GM12878 (cell line): Measurements from ENCODE around the gene NKAIN2. TPM values are rescaled to one million over a fixed set of nuclear protein-coding genes. Genes with fewer than 3 reads are reported as not detected.

Experiments
- ATAC-seq: fragments of 200-7000 bp; cut with Tn5 transposase; 3 replicates; pipeline ENCODE4 v1.9.1; 2020; ENCODE audit warnings: mild to moderate bottlenecking, moderate library complexity
- BruUV-seq: library from RNA; stranded (reverse); fragments of 400-500 nt; replicated peaks from 2 replicates; lab custom pipeline; 2021; lab: Mats Ljungman, UMichigan
- CTCF ChIA-PET: fragments of 300-600 bp; sonication (Branson Sonifier 250); formaldehyde crosslinking; extraction: SDS; loops from one replicate; lab custom pipeline; 2021; ENCODE audit warnings: inconsistent platforms; lab: Yijun Ruan, JAX
- POLR2A ChIA-PET: fragments of 350-600 bp; formaldehyde crosslinking; extraction: SDS; loops from one replicate; lab custom pipeline; 2021; ENCODE audit warnings: inconsistent platforms; lab: Charles Lee
- RAD21 ChIA-PET: fragments of 300-600 bp; sonication (Branson Sonifier 250); formaldehyde crosslinking; loops from one replicate; lab custom pipeline; 2023; ENCODE audit warnings: antibody characterized with exemption; ENCODE audit not compliant: unreplicated experiment; lab: Charles Lee
- SMC1A ChIA-PET: fragments of 300-600 bp; sonication (Branson Sonifier 250); formaldehyde crosslinking; loops from one replicate; lab custom pipeline; 2023; ENCODE audit not compliant: unreplicated experiment, uncharacterized antibody; lab: Charles Lee
- DNase-seq: peaks from one replicate; pipeline ENCODE4 v3.0.0-alpha.2; 2011; ENCODE audit warnings: low read depth, low spot score
- FAIRE-seq: peaks from 3 replicates; lab custom pipeline; 2011; peaks lifted over from hg19 to GRCh38; lab: Jason Lieb, UNC
- H2AFZ ChIP-seq: 2 replicates; pipeline ENCODE4 v1.6.0; 2011; ENCODE audit warnings: low read depth, low read length, control low read depth; ENCODE audit not compliant: control insufficient read depth
- H3K27ac ChIP-seq: 2 replicates; pipeline ENCODE4 v1.5.1; 2011; ENCODE audit warnings: control low read depth; ENCODE audit not compliant: control insufficient read depth, insufficient read depth
- H3K27me3 ChIP-seq, 2 experiments: replicated peaks in 1 of 2; 2 replicates each; pipeline versions ENCODE4 v1.6.0 to v1.6.1; 2011; ENCODE audit warnings: low read length in 1 of 2; ENCODE audit not compliant: control insufficient read depth in 2 of 2, insufficient read depth in 2 of 2
- H3K36me3 ChIP-seq, 2 experiments: 2 replicates each; pipeline ENCODE4 v1.5.1; 2011; ENCODE audit warnings: low read length in 1 of 2; ENCODE audit not compliant: control insufficient read depth in 2 of 2, insufficient read depth in 2 of 2
- H3K4me1 ChIP-seq: 2 replicates; pipeline ENCODE4 v1.6.1; 2011; ENCODE audit warnings: mild to moderate bottlenecking, low read length, moderate library complexity, mixed read lengths; ENCODE audit not compliant: control insufficient read depth, insufficient read depth
- H3K4me2 ChIP-seq: 2 replicates; pipeline ENCODE4 v1.6.0; 2011; ENCODE audit warnings: control low read depth; ENCODE audit not compliant: control insufficient read depth, insufficient read depth
- H3K4me3 ChIP-seq: fragments of 200-600 bp; sonication (generic); 2 replicates; pipeline ENCODE4 v1.5.1; 2016
- H3K79me2 ChIP-seq: 2 replicates; pipeline ENCODE4 v1.6.0; 2011; ENCODE audit warnings: low read length; ENCODE audit not compliant: control insufficient read depth, insufficient read depth
- H3K9ac ChIP-seq: 2 replicates; pipeline ENCODE4 v1.8.0; 2011; ENCODE audit warnings: low read length, control low read depth, mixed read lengths; ENCODE audit not compliant: control insufficient read depth, insufficient read depth
- H3K9me3 ChIP-seq: replicated peaks from 3 replicates; pipeline ENCODE4 v1.5.1; 2011; ENCODE audit warnings: mild to moderate bottlenecking, low read length; ENCODE audit not compliant: control insufficient read depth, insufficient read depth
- H4K20me1 ChIP-seq: 2 replicates; pipeline ENCODE4 v1.6.0; 2011; ENCODE audit not compliant: control insufficient read depth, insufficient read depth
- FOXK2 ChIP-seq: fragments of 450-650 bp; IDR thresholded peaks from 2 replicates; pipeline ENCODE4 v1.6.1; 2017; ENCODE audit warnings: mild to moderate bottlenecking, moderate library complexity
- IKZF1 ChIP-seq: fragments of 450-650 bp; conservative IDR thresholded peaks from 2 replicates; pipeline ENCODE4 v1.6.1; 2017; ENCODE audit warnings: antibody characterized with exemption, mild to moderate bottlenecking
- MTA2 ChIP-seq: fragments of 450-650 bp; IDR thresholded peaks from 2 replicates; pipeline ENCODE4 v1.6.1; 2016; ENCODE audit warnings: low read depth, mild to moderate bottlenecking, moderate library complexity
- MYC ChIP-seq: IDR thresholded peaks from 2 replicates; pipeline ENCODE4 v1.6.1; 2011; ENCODE audit warnings: mild to moderate bottlenecking, low read length, moderate library complexity, inconsistent platforms; ENCODE audit not compliant: insufficient read depth, insufficient replicate concordance, insufficient read length, severe bottlenecking
- NFYB ChIP-seq: IDR thresholded peaks from 2 replicates; pipeline ENCODE4 v1.6.1; 2011; ENCODE audit warnings: low read depth, mild to moderate bottlenecking, low read length, improper control_type of control experiment, moderate library complexity; ENCODE audit not compliant: insufficient read depth
- RELA ChIP-seq: fragments of 450-650 bp; IDR thresholded peaks from 2 replicates; pipeline ENCODE4 v1.8.0; 2014; ENCODE audit warnings: borderline replicate concordance; ENCODE audit not compliant: partially characterized antibody
- RUNX3 ChIP-seq: IDR thresholded peaks from 2 replicates; pipeline ENCODE4 v1.6.1; 2012; ENCODE audit warnings: low read length, inconsistent platforms
- ZZZ3 ChIP-seq: IDR thresholded peaks from 2 replicates; pipeline ENCODE4 v1.6.1; 2011; ENCODE audit warnings: low read depth; ENCODE audit not compliant: control insufficient read depth, insufficient read length
- WGBS: methylation state at CpG from one replicate; pipeline ENCODE4 v1.1.6; 2016; ENCODE audit warnings: low lambda C conversion rate; ENCODE audit not compliant: insufficient replicate concordance, insufficient coverage; ENCODE audit errors: missing lambda C conversion rate; 5-methylcytosine and 5-hydroxymethylcytosine counted together
- in situ Hi-C: fragments of 300-500 bp; cut with MboI; formaldehyde crosslinking; loops from 9 replicates; pipeline ENCODE4 v1.14.3; 2018; ENCODE audit warnings: mixed read lengths
- intact Hi-C: fragments of 100-400 bp; cut with micrococcal nuclease; formaldehyde crosslinking; loops from one replicate; pipeline ENCODE4 v1.14.2; 2022; ENCODE audit not compliant: unreplicated experiment
- polyA plus RNA-seq, 11 experiments: library from polyadenylated mRNA; depleted of rRNA in 4 of 11; unstranded in 6 of 11; stranded (reverse) in 5 of 11; fragments of >200 nt; fragmentation: Nextera tagmentation in 4 of 11; fragmentation: Illumina TruSeq in 1 of 11; extraction: Ambion mirVana in 4 of 11; extraction: Trizol in 1 of 11; gene quantifications; 1 replicate in 1 of 11; 2 replicates in 10 of 11; pipeline versions ENCODE4 v1.2.1 to v1.2.3, GENCODE V29; 2011 to 2016; ENCODE audit warnings: inconsistent platforms in 2 of 11, missing spikeins in 2 of 11, low read depth in 1 of 11
- total RNA-seq, 4 experiments: library from RNA; depleted of rRNA in 3 of 4; stranded (reverse); fragments of >200 nt in 3 of 4; fragmentation: Illumina TruSeq in 1 of 4; extraction: Trizol in 1 of 4; gene quantifications; 2 replicates each; pipeline versions ENCODE4 v1.2.1 to v1.2.3, GENCODE V29; 2013 to 2021
- TF ChIP-seq, protein P1 (sequence below): fragments of 450-650 bp; conservative IDR thresholded peaks from 2 replicates; pipeline ENCODE4 v1.6.1; 2017; ENCODE audit warnings: mild to moderate bottlenecking, moderate library complexity

Gene NKAIN2
- total and polyA plus RNA-seq, 10 of the 15 experiments (the other 5 are each of a cell fraction or from before 2014, with no cell fraction given): not detected

DNA sequence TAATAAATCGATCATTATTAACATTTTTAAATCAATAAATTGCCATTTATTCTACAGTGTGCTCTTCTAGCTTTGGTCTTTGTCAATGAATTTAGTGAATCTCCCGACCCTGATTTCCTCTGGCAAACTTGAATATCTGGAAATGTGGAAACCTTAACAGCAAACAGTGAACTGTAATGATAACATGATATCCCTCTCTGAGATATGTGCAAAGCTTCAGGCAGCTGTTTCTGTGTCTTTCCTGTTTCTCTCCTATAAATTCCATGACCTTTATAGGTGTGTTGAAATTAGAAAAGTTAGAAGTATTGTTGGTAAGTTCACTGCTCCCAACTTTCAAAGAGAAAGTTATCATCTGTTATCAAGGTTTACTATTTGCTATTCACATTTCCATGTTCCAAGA is 939.8 kb downstream of the NKAIN2 start:
- in situ Hi-C loops (no loop called here), intact Hi-C loops (no loop called here)
- H3K27ac ChIP-seq: no peak overlapping the region
- no peaks in the 10 kb centered on the region for H3K79me2 ChIP-seq
- TF ChIP-seq MTA2 (no peak), RUNX3 (no peak), RELA (no peak), FOXK2 (no peak), ZZZ3 (no peak)
- no peak for ATAC-seq
- H2AFZ ChIP-seq: no peak overlapping the region
- no peaks in the 10 kb centered on the region for H4K20me1 ChIP-seq
- no peak for FAIRE-seq
- CTCF ChIA-PET: no interaction called here
- no peaks in the 10 kb centered on the region for H3K27me3 ChIP-seq
- H3K36me3 ChIP-seq: no peaks in the 10 kb centered on the region
- DNase-seq: no peak
- RAD21 ChIA-PET: no interaction called here
- H3K4me3 ChIP-seq: no peak overlapping the region
- H3K4me1 ChIP-seq: no peaks in the 10 kb centered on the region
- no peak overlapping the region for H3K4me2 ChIP-seq
- SMC1A ChIA-PET: no interaction called here
- no peak overlapping the region for H3K9ac ChIP-seq
- POLR2A ChIA-PET: no interaction called here
- 0% methylated on average over 2 of the region's 2 CpGs for WGBS
- no TSS peak for BruUV-seq
- H3K9me3 ChIP-seq: no peaks in the 10 kb centered on the region

DNA sequence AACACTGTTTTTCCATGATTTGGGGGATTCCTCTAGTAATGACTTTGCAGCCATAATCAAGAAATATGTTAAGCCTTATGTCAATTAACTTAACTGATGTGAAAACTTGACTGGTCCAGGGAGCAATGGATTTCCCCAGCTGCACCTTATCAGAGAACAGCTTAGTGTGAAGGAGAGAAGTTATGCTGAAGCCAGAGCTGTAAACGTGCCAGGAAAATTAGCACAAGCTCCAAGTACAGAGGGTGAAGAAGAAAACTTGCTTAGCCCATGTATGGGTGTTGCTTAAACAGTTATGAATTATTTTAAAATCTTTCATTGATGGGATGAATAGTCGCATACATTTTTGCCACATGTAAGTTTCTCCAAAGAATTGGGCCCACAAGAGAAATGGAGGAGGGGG is 943.7 kb downstream of the NKAIN2 start:
- ChIA-PET POLR2A (no interaction called here), SMC1A (no interaction called here), RAD21 (no interaction called here), CTCF (no interaction called here)
- H2AFZ ChIP-seq: no peak overlapping the region
- no peaks in the 10 kb centered on the region for H3K4me1 ChIP-seq
- no peak for DNase-seq
- H3K36me3 ChIP-seq: no peaks in the 10 kb centered on the region
- TF ChIP-seq, protein P1, sequence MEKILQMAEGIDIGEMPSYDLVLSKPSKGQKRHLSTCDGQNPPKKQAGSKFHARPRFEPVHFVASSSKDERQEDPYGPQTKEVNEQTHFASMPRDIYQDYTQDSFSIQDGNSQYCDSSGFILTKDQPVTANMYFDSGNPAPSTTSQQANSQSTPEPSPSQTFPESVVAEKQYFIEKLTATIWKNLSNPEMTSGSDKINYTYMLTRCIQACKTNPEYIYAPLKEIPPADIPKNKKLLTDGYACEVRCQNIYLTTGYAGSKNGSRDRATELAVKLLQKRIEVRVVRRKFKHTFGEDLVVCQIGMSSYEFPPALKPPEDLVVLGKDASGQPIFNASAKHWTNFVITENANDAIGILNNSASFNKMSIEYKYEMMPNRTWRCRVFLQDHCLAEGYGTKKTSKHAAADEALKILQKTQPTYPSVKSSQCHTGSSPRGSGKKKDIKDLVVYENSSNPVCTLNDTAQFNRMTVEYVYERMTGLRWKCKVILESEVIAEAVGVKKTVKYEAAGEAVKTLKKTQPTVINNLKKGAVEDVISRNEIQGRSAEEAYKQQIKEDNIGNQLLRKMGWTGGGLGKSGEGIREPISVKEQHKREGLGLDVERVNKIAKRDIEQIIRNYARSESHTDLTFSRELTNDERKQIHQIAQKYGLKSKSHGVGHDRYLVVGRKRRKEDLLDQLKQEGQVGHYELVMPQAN: no peak
- no peak for TF ChIP-seq IKZF1
- TF ChIP-seq NFYB: no peak
- TF ChIP-seq MYC: no peak
- intact Hi-C loops: no loop called here
- no peak overlapping the region for H3K9ac ChIP-seq
- H3K27ac ChIP-seq: no peak overlapping the region
- H4K20me1 ChIP-seq: no peaks in the 10 kb centered on the region
- no peak for ATAC-seq
- FAIRE-seq: no peak
- 23% methylated on average over 2 of the region's 2 CpGs for WGBS
- H3K79me2 ChIP-seq: no peaks in the 10 kb centered on the region
- in situ Hi-C loops: no loop called here
- H3K4me3 ChIP-seq: no peak overlapping the region
- H3K9me3 ChIP-seq: no peaks in the 10 kb centered on the region
- BruUV-seq: no TSS peak
- H3K4me2 ChIP-seq: no peak overlapping the region
- no peaks in the 10 kb centered on the region for H3K27me3 ChIP-seq
